HG03196 (cell line): ENCODE data around the gene SFXN5.

Experiments used
- ATAC-seq: cut with Tn5 transposase; IDR thresholded peaks from one replicate; pipeline ENCODE4 v1.9.1; 2021; ENCODE audit not compliant: unreplicated experiment

The SFXN5 gene

GRCh38 chr2:73021371-73022010 is 50.0 kb downstream of the SFXN5 start:
- ATAC-seq: no peak

DNA sequence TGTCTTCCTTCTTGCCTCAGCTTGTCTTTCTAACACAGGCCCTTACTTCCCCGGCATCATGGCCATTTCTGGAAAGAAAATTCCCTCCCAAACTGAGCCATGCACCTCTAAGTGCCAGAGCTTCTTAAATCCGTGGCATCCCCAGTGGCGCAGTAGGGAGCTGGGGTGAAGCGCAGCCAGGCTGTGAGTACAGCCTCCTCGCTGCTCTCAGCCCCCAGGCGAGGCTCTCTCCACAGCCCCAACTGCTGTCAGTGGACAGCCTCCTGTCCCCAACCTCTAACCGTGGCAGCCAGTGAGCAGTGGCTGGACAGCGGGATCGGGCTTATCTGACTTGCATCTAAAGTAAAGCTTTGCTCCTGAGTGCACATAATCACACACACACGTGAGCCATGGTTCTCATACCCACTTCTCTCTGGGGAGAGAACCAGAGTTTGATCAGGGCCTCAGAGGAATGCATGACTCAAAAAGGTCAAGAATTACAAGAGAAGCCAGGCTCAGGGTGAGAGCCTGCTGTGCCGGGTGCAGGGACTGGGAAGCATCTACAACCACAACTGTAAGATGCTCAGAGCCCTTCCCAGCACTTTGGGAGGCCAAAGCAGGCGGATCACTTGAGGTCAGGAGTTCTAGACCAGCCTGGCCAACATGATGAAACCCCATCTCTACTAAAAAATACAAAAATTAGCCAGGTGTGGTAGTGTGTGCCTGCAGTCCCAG is 50.7 kb downstream of the SFXN5 start:
- ATAC-seq: no peak

GRCh38 chr2:73020306-73020656 is 51.2 kb downstream of the SFXN5 start:
- ATAC-seq: no peak

DNA sequence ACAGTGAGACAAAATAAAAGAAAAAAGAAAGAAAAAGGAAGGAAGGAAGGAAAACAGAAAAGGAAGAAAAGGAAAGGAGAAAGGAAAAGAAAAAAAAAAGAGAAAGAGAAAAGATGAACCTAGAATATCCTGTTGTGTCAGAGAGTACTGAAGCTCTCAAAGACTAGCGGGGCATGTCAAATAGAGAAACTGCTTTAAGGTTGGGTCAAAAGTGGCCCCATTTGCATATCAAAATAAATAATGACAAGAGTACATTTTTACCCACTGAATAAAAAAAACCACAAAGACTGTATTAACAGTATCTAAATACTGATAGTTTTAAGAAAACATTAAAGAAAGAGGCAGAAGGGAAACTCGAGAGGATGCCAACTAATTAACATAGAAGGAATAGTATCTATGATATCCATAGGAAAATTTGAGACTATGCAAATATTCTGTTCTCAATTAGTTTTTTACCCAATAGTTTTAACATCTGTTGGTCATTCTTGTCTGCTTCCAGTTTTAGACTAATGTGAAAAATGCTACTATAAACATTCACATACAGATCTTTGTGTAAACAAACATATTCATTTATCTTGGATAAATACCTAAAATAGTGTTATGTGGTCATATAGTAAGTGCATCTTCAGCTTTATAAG is 53.2 kb downstream of the SFXN5 start:
- ATAC-seq: no peak

DNA sequence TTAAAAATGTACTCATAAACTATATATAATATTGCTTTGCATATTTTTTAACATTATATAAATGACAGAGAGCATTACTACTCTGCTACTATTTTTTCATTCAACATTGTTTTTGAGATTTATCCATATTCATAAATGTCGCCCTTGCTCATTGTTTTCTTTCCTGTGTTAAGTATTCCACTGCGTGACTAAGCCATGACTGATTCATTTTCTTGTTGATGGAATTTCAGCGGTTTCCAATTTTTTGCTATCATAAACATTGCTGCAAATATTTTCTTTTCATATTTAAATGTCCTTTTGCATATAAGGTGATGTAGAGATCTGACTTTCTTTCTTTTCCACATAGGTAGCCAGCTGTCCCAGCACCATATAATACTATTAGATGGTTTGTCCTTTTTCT is 57.6 kb downstream of the SFXN5 start:
- ATAC-seq: no peak

DNA sequence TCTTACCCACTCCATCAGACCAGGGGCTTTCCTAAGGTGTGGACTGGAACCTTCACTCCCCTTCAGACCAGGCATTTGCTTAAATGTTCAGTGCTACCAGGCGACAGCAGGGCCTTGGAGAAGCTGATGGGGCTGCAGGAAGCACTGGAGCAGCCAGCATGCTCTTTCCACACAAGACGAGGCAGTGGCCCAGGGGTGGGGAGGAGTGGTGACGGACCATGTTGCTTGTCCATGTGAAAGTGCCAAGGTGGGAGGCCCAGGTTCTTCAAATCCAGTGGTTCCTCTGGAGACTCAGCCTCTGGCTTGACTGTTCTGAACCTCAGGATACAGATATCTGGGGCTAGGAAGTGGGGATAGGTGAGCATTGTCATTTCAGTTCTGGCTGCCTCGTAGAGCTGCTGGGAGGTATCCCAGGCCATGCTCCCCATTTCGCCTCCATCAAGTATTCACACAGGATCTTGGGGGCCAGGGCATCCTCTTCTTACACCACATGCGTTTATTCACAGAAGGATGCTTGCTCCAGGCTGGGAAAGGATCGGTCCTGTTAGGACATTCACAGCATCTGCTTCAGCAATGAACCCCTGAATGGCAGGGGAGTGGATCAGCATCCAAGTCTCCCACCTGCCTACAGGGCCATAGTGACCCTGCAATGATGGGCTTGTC is 62.2 kb downstream of the SFXN5 start:
- ATAC-seq: no peak

GRCh38 chr2:73008766-73009135 is 62.8 kb downstream of the SFXN5 start:
- no peak for ATAC-seq

GRCh38 chr2:73007991-73008765 is 63.3 kb downstream of the SFXN5 start:
- no peak for ATAC-seq

- no peak for ATAC-seq
These were observed 64.4 kb downstream of the SFXN5 start for GRCh38 chr2:73006969-73007710.

GRCh38 chr2:73004889-73005596 is 66.5 kb downstream of the SFXN5 start:
- ATAC-seq: no peak

GRCh38 chr2:73004466-73004865 is 67.0 kb downstream of the SFXN5 start:
- no peak for ATAC-seq

DNA sequence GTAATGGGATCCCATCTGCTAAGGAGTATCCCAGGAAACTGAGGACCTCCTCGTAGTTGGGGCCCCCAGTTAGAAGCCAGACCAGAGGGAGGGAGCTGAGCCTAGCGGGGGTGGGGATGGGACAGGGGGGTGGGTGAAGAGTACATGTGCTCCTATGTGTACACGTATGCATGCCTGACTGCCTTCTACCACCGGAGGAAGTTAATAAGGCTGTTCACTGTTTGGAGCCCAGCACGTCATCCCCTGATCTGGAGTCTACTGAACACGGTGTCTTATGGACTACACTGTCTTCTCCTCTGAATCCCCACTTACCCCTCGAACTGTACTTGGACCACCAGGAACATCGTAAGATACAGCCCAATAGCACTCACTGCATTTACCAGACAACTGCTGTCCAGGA is 68.5 kb downstream of the SFXN5 start:
- no peak for ATAC-seq

- no peak for ATAC-seq
These were observed 70.5 kb downstream of the SFXN5 start for GRCh38 chr2:73000808-73001570.

- no peak for ATAC-seq
These were observed 71.5 kb downstream of the SFXN5 start for GRCh38 chr2:72999729-73000725.

GRCh38 chr2:72998724-72999123 is 72.8 kb downstream of the SFXN5 start:
- no peak for ATAC-seq

DNA sequence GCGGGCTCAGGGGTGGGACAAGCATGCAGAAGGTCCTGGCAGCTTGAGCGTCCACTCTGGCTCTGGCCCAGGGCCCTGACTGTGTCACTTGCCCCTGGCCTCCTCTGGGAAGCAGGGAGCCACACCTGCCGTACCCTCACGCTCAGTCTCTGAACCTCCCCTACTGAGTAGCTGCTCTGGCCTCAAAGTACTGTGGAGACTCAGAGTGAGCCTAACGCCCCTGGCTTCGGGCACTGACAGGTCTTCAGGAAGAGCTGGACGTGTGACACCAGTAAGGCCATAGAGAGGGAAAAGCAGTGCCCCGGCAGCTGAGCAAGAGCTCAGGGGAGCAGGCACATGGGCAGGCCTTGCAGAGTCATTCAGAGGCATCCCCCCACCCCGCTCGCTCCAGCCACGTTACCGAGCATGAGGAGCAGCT is 73.3 kb downstream of the SFXN5 start:
- ATAC-seq: no peak

- ATAC-seq: no peak
These were observed 75.4 kb downstream of the SFXN5 start for GRCh38 chr2:72996117-72996502.
